HUES6 (cell line): Measurements from ENCODE around the gene GAL3ST3.

Experiments used
- H3K27ac ChIP-seq: 2 replicates; pipeline ENCODE4 v1.7.0; 2013; ENCODE audit warnings: low read depth, mild to moderate bottlenecking, low read length, inconsistent platforms
- H3K27me3 ChIP-seq: 2 replicates; pipeline ENCODE4 v1.6.1; 2013; ENCODE audit warnings: low read length; ENCODE audit not compliant: control insufficient read depth, insufficient read depth
- H3K36me3 ChIP-seq: 2 replicates; pipeline ENCODE4 v1.6.1; 2013; ENCODE audit warnings: low read length; ENCODE audit not compliant: control insufficient read depth, insufficient read depth
- H3K4me1 ChIP-seq: 2 replicates; pipeline ENCODE4 v1.6.1; 2013; ENCODE audit warnings: low read length; ENCODE audit not compliant: control insufficient read depth, insufficient read depth
- H3K4me3 ChIP-seq: 2 replicates; pipeline ENCODE4 v1.5.1; 2013; ENCODE audit warnings: low read depth, low read length
- H3K9ac ChIP-seq: one replicate; pipeline ENCODE4 v1.6.1; 2013; ENCODE audit warnings: mild to moderate bottlenecking, low read length
- H3K9me3 ChIP-seq: 2 replicates; pipeline ENCODE4 v1.6.1; 2013; ENCODE audit warnings: low read depth, low read length; ENCODE audit not compliant: control insufficient read depth, insufficient read depth

Gene GAL3ST3

DNA sequence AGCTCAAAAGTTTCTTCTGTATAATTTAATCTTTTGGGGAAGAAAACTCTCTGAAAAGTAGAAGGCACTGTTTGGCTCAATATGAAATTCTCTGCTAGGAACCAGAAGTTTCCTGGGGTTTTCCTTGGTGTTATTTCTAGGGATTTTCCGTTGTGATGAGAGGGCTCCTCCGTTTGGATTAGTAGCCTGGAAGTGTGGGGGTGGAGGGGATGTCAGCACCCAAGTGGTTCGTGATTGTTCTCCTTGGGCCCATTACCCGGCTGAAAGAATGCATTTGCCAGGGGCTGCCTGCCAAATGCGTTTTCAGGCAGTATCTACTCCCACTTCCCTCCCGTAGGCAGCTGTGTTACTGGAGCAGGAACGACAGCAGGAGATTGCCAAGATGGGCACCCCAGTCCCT lies 7.5 kb upstream of the GAL3ST3 start:
- H3K9me3 ChIP-seq: no peaks in the 10 kb centered on the region
- H3K36me3 ChIP-seq: peaks cover 72% of the 10 kb centered on the region
- no peak overlapping the region for H3K9ac ChIP-seq
- peaks cover 6% of the 10 kb centered on the region for H3K4me1 ChIP-seq
- H3K27ac ChIP-seq: no peak overlapping the region
- H3K4me3 ChIP-seq: no peak overlapping the region
- no peaks in the 10 kb centered on the region for H3K27me3 ChIP-seq

DNA sequence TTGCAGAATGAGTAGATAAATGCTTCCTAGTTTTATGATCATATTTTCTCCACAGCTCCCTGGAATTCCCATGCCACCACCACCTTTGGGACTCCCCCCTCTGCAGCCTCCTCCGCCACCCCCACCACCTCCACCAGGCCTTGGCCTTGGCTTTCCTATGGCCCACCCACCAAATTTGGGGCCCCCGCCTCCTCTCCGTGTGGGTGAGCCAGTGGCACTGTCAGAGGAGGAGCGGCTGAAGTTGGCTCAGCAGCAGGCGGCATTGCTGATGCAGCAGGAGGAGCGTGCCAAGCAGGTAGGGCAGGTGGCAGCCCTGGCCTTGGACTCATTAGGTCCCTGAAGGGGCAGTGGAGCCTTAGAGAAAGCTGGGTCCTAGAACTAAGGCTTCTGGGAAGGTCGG lies 6.1 kb upstream of the GAL3ST3 start:
- Histone ChIP-seq H3K4me3 (no peak overlapping the region), H3K4me1 (peaks cover 15% of the 10 kb centered on the region), H3K9me3 (no peaks in the 10 kb centered on the region), H3K27ac (no peak overlapping the region), H3K36me3 (peaks cover 57% of the 10 kb centered on the region), H3K27me3 (no peaks in the 10 kb centered on the region), H3K9ac (no peak overlapping the region)

DNA sequence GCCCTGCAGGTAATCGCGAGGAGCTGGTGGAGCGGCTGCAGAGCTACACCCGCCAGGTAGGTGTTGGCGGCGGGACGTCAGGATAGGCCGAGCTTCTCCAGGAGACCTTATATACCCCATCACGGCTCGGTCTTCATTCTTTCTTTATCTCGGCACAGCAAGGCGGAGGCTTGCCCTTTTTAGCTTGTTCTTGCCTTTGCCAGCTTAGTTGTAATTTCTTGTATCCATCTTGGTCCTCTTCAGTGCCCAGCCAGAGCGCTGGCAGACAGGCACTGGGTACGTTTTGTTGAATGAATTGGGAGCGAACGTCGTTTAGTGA lies 3.7 kb upstream of the GAL3ST3 start:
- Histone ChIP-seq H3K36me3 (peaks cover 35% of the 10 kb centered on the region), H3K27me3 (no peaks in the 10 kb centered on the region; the same call in 1 of the 2 replicates), H3K9ac (peak overlapping the region; percentile 99), H3K4me3 (peak overlapping the region; percentile 98), H3K9me3 (no peaks in the 10 kb centered on the region), H3K4me1 (peaks cover 19% of the 10 kb centered on the region), H3K27ac (peak overlapping the region; percentile 90)

DNA sequence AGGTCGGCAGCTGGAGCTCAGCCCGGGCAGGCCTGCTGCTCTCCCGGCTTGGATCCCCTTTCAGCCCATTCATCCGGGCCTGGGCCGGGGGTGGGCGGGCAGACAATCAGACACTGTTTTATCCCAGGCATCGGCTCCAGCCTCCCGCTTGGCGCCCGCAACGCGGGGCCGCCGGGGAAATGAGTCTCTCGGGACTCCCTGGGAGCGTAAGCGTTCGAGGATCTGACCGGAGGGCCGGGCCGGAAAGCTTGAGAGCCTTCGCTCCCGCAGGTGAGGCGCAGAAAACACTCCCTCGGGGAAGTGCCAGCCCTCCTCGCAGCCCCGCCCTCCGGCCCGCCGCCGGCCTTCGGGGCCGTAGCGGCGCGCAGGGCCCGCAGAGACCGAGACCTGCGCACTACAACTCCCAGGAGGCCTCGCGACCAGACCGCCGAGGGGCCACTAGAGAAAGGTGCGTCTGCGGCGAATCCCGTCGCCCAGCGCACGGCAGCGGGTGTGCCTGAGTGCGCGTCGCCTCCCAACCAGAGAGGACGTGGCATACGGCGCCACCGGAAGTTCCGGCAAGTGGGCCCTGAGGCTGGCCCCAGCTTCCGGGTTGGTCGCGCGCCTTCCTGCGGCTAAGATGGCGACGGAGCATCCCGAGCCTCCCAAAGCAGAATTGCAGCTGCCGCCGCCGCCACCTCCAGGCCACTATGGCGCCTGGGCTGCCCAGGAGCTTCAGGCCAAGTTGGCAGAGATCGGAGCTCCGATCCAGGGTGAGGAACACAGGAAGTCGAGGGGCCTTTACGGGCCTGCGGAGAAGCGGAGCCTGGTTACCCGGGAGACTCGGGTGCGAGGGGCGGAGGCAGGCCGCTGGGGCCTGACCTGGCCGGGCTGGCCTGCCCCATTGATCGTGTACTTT lies 3.1 kb upstream of the GAL3ST3 start, which contains the start of gene SF3B2:
Gene SF3B2 (plus strand): TSS at position 599 of the 898 bp plus-strand sequence. CDS start 21 bp downstream, at position 620.
- H3K36me3 ChIP-seq: peaks cover 29% of the 10 kb centered on the region
- peaks cover 19% of the 10 kb centered on the region for H3K4me1 ChIP-seq
- H3K9ac ChIP-seq: peak within 1 kb of the TSS; percentile 99
- peak within 1 kb of the TSS; percentile 90 for H3K27ac ChIP-seq
- H3K4me3 ChIP-seq: peak within 1 kb of the TSS; percentile 98
- no peaks in the 10 kb centered on the region; the same call in 1 of the 2 replicates for H3K27me3 ChIP-seq
- no peaks in the 10 kb centered on the region for H3K9me3 ChIP-seq

DNA sequence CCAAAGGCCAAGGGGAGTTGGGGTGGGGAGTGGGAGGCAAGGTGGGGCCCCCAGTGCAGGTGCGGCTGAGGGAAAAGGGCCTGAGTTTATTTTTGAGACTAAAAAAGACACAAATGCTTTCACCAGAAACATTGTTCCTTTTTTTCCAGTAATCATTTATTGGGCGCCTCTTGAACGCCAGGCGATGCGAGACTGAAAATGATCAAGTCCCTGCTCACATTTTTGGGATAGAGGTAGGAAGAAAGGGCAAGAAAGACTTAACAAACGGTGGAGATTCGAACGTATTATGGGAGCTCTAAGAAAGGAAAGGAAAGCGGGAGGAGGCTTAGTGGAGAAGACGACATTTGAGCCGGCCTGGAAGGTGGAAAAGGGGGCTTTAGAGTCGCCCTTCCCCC lies 2.4 kb upstream of the GAL3ST3 start:
- H3K36me3 ChIP-seq: peaks cover 22% of the 10 kb centered on the region
- H3K4me3 ChIP-seq: peak overlapping the region; percentile 98
- no peaks in the 10 kb centered on the region; the same call in 1 of the 2 replicates for H3K27me3 ChIP-seq
- peak overlapping the region; percentile 99 for H3K9ac ChIP-seq
- H3K4me1 ChIP-seq: peaks cover 19% of the 10 kb centered on the region
- peak overlapping the region; percentile 82 for H3K27ac ChIP-seq
- no peaks in the 10 kb centered on the region for H3K9me3 ChIP-seq

DNA sequence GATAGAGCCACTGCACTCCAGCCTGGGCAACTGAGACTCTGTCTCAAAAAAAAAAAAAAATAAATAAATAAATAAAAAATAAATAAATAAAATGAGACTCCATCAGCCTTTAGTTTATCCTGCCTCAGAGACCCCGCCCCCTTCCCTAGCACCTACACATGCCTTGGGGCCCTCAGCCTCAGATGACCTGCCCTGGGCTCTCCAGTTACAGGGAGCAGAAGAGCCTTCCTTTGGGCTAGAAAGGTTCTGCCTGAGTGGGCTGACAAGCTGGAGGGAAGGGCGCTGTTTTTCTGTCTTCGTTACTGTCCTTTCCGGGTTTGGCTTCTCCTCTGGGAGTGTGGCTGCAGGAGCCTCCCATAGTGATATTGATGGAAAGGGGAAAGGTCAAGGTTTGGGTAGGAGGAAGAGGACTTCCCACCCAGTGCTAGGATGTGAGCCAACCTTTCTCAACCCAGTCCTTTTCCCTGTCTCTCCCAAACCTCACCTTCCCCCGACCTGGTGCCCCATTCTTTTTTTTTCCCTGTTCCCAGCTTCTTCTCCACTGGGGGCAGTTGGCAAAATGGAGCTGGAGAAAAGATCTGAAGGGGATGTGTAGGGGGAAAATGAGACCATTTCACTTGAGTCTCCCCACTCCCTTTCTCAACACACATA lies 1.7 kb upstream of the GAL3ST3 start:
- Histone ChIP-seq H3K9ac (peak overlapping the region; percentile 99), H3K27ac (peak overlapping the region; percentile 82; the same call in 1 of the 2 replicates), H3K4me1 (peaks cover 19% of the 10 kb centered on the region), H3K4me3 (peak overlapping the region; percentile 98), H3K36me3 (peaks cover 17% of the 10 kb centered on the region), H3K9me3 (no peaks in the 10 kb centered on the region), H3K27me3 (no peaks in the 10 kb centered on the region; the same call in 1 of the 2 replicates)

DNA sequence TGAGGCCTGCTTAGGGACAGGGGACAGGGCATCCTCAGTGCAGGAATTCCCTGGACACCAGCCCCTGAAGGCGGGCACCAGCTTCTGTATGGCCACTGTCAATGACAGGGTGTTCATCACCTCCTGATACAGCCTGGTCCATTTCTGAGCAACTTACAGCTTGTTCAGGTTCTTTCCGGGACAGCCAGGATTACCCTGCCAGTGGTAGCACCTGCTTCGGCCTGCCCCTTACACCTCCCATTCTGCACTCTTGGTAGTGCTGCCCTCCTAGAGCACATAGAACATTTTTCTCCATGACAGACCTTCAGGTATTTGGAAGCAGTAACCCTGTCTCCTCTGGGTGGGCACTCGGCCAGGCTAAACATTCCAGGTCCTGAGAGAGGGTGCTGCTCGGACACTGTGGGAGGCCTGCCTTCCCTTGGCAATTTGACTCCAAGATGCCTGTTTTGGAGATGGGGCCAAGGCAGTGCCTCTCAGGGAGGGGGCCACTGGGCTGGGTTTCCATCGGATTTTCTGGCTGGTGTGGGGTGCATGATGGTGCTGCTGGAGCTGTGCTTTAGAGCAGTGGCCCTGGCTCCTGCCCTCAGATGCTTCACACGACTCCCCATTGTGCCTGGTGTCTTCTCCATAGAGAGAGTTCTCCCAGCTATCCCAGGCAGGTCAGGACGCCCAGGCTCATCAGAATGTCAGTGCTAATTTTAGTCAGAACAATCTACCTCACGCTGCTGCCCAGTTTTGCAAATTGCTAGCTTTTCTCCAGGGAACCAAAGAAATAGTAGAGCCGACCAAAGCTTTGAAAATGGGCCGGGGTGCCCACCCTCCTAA lies 1.2 kb downstream of the GAL3ST3 start:
- Histone ChIP-seq H3K9me3 (no peaks in the 10 kb centered on the region), H3K36me3 (peaks cover 9% of the 10 kb centered on the region; the same call in 1 of the 2 replicates), H3K27ac (no peak overlapping the region), H3K9ac (no peak overlapping the region), H3K27me3 (no peaks in the 10 kb centered on the region; the same call in 1 of the 2 replicates), H3K4me1 (peaks cover 23% of the 10 kb centered on the region), H3K4me3 (peak overlapping the region; percentile 72; the same call in 1 of the 2 replicates)

DNA sequence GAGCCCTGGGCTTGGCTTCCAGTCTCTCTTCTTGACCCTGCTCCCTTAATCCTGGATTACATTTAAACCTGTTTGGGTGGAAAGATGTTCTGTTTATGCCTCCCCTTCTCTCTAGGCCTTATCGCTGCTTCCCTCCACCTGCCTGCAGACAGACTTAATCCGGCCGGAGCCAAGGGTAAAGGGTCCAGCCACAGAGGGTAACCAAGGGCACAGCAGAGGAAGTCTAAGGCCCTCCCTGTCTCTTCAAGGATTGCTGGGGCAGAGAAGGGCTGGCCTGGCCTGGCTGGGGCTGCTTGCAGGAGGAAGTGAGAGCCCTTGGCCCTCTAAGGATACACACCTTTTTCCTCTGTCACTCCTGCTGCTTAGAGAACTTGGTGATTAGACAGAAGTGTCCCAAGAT lies 2.1 kb downstream of the GAL3ST3 start:
- peaks cover 9% of the 10 kb centered on the region; the same call in 1 of the 2 replicates for H3K36me3 ChIP-seq
- H3K27ac ChIP-seq: no peak overlapping the region
- H3K4me1 ChIP-seq: peaks cover 23% of the 10 kb centered on the region
- H3K4me3 ChIP-seq: no peak overlapping the region
- no peak overlapping the region for H3K9ac ChIP-seq
- H3K9me3 ChIP-seq: no peaks in the 10 kb centered on the region
- H3K27me3 ChIP-seq: no peaks in the 10 kb centered on the region; the same call in 1 of the 2 replicates

DNA sequence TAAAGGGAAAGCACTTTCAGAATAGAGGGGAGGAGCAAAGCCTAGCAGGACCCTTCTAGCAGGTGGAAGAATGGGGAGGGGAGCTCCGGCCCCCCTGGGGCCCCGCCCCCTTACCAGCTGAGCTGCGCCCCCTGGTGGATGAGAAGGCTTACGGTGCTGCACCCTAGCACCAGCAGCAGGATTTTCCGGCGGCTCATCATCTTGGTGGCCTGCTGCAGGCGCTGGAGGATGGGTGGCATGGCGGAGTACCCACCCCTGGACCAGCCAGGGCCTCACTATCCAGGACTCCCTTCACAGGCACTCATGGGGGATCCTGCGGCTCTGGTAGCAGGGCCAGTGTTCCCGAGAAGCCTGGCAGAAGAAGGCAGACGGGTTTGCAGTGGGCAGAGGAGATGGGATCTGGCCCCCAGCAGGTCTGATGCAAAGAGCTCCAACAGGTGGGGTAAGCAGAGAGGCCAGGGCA lies 3.8 kb downstream of the GAL3ST3 start:
- Histone ChIP-seq H3K4me1 (peaks cover 14% of the 10 kb centered on the region), H3K27me3 (no peaks in the 10 kb centered on the region; the same call in 1 of the 2 replicates), H3K4me3 (no peak overlapping the region), H3K9me3 (no peaks in the 10 kb centered on the region), H3K36me3 (peaks cover 15% of the 10 kb centered on the region; the same call in 1 of the 2 replicates), H3K27ac (no peak overlapping the region), H3K9ac (no peak overlapping the region)

DNA sequence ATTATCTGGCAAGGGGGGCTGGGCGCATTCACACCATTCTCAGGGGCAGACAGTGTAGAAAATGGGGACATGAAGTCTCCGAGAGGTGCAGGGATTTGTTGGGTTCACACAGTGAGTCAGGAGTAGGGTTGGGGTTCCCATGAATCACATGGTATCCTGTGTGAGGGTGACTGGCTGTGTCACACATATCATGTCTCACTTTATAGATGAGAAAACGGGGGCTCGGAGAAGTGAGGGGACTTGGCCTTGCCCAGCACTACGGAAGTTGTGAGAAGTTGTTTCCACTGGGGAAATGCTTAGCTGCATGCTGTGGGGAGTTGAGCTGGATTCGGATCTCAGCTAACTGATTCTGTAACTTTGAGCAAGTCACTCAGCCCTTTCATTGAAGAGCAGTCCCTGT lies 4.2 kb downstream of the GAL3ST3 start:
- peaks cover 14% of the 10 kb centered on the region for H3K4me1 ChIP-seq
- H3K27ac ChIP-seq: no peak overlapping the region
- H3K4me3 ChIP-seq: no peak overlapping the region
- H3K36me3 ChIP-seq: peaks cover 15% of the 10 kb centered on the region; the same call in 1 of the 2 replicates
- H3K27me3 ChIP-seq: no peaks in the 10 kb centered on the region; the same call in 1 of the 2 replicates
- H3K9ac ChIP-seq: no peak overlapping the region
- H3K9me3 ChIP-seq: no peaks in the 10 kb centered on the region
